K562 (cell line): ENCODE measurements around the gene PRKCB. TPM values are rescaled to one million over a fixed set of nuclear protein-coding genes. Genes with fewer than 3 reads are reported as not detected.

Experiments used
- CBX5 ChIP-seq: IDR thresholded peaks from 2 replicates; pipeline ENCODE4 v1.6.1; 2014; ENCODE audit warnings: low read depth, borderline replicate concordance
- CC2D1A ChIP-seq: fragments of 450-650 bp; IDR thresholded peaks from 2 replicates; pipeline ENCODE4 v1.6.1; 2017; ENCODE audit warnings: mild to moderate bottlenecking
- HDAC2 ChIP-seq: fragments of 450-650 bp; IDR thresholded peaks from 2 replicates; pipeline ENCODE4 v1.6.1; 2016; ENCODE audit warnings: mild to moderate bottlenecking
- MLLT1 ChIP-seq, 2 experiments: fragments of 450-650 bp; IDR thresholded peaks; 2 replicates each; pipeline ENCODE4 v1.6.1; 2016
- MYNN ChIP-seq, 2 experiments: sonication (generic); formaldehyde crosslinking in 1 of 2; IDR thresholded peaks; 2 replicates each; pipeline versions ENCODE4 v1.5.0 to v1.6.1; 2016 to 2020; ENCODE audit warnings: antibody characterized with exemption in 1 of 2, missing genetic modification reagents in 1 of 2
- SRSF7 ChIP-seq: fragments of 200-400 bp; formaldehyde crosslinking; optimal IDR thresholded peaks from 2 replicates; pipeline ENCODE3; 2017; ENCODE audit warnings: mild to moderate bottlenecking, low read depth, low read length
- TFE3 ChIP-seq: fragments of 450-650 bp; formaldehyde crosslinking; IDR thresholded peaks from 2 replicates; pipeline ENCODE4 v1.4.0; 2020; ENCODE audit warnings: mild to moderate bottlenecking, mixed read lengths
- THAP12 ChIP-seq: fragments of 250-450 bp; sonication (Bioruptor Pico); IDR thresholded peaks from 2 replicates; pipeline ENCODE4 v1.9.0; 2021; ENCODE audit warnings: mild to moderate bottlenecking, inconsistent platforms
- ZNF24 ChIP-seq: fragments of 450-650 bp; IDR thresholded peaks from 2 replicates; pipeline ENCODE4 v1.6.1; 2016
- ZNF639 ChIP-seq, 2 experiments: fragments of 200-800 bp in 1 of 2; sonication (Bioruptor generic) in 1 of 2; sonication (generic) in 1 of 2; formaldehyde crosslinking in 1 of 2; IDR thresholded peaks in 1 of 2; conservative IDR thresholded peaks in 1 of 2; 2 replicates each; pipeline versions ENCODE4 v1.5.0 to v1.6.1; 2016 to 2020; ENCODE audit warnings: missing compliant biosample characterization in 1 of 2, missing genetic modification characterization in 1 of 2, missing genetic modification reagents in 1 of 2
- polyA plus RNA-seq, 8 experiments: library from polyadenylated mRNA; depleted of rRNA in 4 of 8; stranded (reverse) in 5 of 8; unstranded in 3 of 8; fragments of >200 nt; fragmentation: Nextera tagmentation in 2 of 8; fragmentation: Illumina TruSeq in 1 of 8; extraction: Ambion mirVana in 2 of 8; extraction: Trizol in 1 of 8; gene quantifications; 2 replicates each; pipeline versions ENCODE4 v1.2.1 to v1.2.3, GENCODE V29; 2011 to 2014; ENCODE audit warnings: inconsistent platforms in 1 of 8, missing spikeins in 1 of 8
- total RNA-seq, 7 experiments: library from RNA; depleted of rRNA in 6 of 7; stranded (reverse); fragments of >200 nt in 6 of 7; fragmentation: Illumina TruSeq in 2 of 7; extraction: Trizol in 2 of 7; gene quantifications; 2 replicates each; pipeline versions ENCODE4 v1.2.1 to v1.2.3, GENCODE V29; 2011 to 2021; ENCODE audit warnings: low replicate concordance in 1 of 7
- TF ChIP-seq, protein P1 (sequence below): fragments of 450-650 bp; formaldehyde crosslinking; IDR thresholded peaks from 2 replicates; pipeline ENCODE4 v1.4.0; 2020; ENCODE audit warnings: mild to moderate bottlenecking, moderate library complexity
- TF ChIP-seq, protein P2 (sequence below): fragments of 250-450 bp; sonication (Bioruptor Pico); IDR thresholded peaks from 2 replicates; pipeline ENCODE4 v1.4.0; 2020

PRKCB gene
- total and polyA plus RNA-seq, 9 of the 15 experiments (the other 6 are each of a cell fraction or from before 2014, with no cell fraction given) = 49.9 to 276 (median 148) TPM

DNA sequence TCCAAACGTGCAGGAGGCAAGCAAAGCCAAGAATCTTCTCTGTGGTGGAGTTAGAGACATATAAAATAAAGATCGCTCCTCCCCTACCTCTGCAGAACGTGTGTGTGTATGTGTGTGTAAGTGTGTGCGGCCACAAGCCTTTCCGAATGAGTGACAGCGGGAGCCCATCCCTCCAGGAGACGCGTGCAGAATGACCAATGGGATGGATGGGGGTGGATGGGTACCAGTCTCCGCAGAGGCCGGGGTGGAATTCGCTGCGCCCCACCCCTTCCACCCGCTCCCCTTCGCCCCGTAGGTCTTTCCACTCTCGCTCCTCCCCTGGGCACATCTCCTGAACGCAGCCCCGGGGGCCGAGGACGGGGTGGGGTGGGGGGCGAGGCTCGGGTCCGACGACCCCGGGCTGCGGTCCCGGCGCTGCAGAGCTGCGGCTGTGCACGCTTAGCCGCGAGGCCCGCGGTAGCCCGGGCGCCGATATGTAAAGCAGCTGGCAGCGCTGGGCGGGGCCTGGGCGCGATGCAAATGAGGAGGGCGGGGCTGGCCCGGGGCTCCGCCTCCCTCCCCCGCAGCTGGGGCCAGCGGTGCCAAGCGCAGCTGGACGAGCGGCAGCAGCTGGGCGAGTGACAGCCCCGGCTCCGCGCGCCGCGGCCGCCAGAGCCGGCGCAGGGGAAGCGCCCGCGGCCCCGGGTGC, at the start of gene PRKCB (continued):
- TF ChIP-seq, protein P1, sequence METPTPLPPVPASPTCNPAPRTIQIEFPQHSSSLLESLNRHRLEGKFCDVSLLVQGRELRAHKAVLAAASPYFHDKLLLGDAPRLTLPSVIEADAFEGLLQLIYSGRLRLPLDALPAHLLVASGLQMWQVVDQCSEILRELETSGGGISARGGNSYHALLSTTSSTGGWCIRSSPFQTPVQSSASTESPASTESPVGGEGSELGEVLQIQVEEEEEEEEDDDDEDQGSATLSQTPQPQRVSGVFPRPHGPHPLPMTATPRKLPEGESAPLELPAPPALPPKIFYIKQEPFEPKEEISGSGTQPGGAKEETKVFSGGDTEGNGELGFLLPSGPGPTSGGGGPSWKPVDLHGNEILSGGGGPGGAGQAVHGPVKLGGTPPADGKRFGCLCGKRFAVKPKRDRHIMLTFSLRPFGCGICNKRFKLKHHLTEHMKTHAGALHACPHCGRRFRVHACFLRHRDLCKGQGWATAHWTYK (CRISPR knock-in tag) = no peak
- TF ChIP-seq CC2D1A (no peak), MYNN (IDR thresholded peaks at IDR 0.05) (peak; percentile 60; the same call in 1 of the 2 replicates), MYNN (CRISPR knock-in tag; IDR thresholded peaks at IDR 0.05) (no peak), CBX5 (no peak), MLLT1 (IDR thresholded peaks at IDR 0.05) (0 out of 4 replicates have a peak, but pooled peaks of 1 of the 2 experiments have one; percentile 27), ZNF24 (no peak), HDAC2 (0 out of 2 replicates have a peak, but pooled peaks have one; percentile 25), SRSF7 (no peak), TFE3 (CRISPR knock-in tag) (no peak), THAP12 (CRISPR knock-in tag) (no peak; the same call in 1 of the 2 replicates), ZNF639 (CRISPR knock-in tag; conservative IDR thresholded peaks at IDR 0.05 in 1 of 2, IDR thresholded peaks at IDR 0.05 in 1 of 2) (peak in 1 of 2 experiments; percentile 45; a peak in 1 of 4 replicates)
- TF ChIP-seq, protein P2, sequence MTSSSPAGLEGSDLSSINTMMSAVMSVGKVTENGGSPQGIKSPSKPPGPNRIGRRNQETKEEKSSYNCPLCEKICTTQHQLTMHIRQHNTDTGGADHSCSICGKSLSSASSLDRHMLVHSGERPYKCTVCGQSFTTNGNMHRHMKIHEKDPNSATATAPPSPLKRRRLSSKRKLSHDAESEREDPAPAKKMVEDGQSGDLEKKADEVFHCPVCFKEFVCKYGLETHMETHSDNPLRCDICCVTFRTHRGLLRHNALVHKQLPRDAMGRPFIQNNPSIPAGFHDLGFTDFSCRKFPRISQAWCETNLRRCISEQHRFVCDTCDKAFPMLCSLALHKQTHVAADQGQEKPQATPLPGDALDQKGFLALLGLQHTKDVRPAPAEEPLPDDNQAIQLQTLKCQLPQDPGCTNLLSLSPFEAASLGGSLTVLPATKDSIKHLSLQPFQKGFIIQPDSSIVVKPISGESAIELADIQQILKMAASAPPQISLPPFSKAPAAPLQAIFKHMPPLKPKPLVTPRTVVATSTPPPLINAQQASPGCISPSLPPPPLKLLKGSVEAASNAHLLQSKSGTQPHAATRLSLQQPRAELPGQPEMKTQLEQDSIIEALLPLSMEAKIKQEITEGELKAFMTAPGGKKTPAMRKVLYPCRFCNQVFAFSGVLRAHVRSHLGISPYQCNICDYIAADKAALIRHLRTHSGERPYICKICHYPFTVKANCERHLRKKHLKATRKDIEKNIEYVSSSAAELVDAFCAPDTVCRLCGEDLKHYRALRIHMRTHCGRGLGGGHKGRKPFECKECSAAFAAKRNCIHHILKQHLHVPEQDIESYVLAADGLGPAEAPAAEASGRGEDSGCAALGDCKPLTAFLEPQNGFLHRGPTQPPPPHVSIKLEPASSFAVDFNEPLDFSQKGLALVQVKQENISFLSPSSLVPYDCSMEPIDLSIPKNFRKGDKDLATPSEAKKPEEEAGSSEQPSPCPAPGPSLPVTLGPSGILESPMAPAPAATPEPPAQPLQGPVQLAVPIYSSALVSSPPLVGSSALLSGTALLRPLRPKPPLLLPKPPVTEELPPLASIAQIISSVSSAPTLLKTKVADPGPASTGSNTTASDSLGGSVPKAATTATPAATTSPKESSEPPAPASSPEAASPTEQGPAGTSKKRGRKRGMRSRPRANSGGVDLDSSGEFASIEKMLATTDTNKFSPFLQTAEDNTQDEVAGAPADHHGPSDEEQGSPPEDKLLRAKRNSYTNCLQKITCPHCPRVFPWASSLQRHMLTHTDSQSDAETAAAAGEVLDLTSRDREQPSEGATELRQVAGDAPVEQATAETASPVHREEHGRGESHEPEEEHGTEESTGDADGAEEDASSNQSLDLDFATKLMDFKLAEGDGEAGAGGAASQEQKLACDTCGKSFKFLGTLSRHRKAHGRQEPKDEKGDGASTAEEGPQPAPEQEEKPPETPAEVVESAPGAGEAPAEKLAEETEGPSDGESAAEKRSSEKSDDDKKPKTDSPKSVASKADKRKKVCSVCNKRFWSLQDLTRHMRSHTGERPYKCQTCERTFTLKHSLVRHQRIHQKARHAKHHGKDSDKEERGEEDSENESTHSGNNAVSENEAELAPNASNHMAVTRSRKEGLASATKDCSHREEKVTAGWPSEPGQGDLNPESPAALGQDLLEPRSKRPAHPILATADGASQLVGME (CRISPR knock-in tag) = no peak
